IMR-90 (cell line): ENCODE data around the gene SETD2. TPM values are rescaled to one million over a fixed set of nuclear protein-coding genes. Genes with fewer than 3 reads are reported as not detected.

Source experiments
- ATAC-seq: fragments of 200-7000 bp; cut with Tn5 transposase; 2 replicates; pipeline ENCODE4 v1.9.1; 2020; ENCODE audit warnings: low read depth, mild to moderate bottlenecking, moderate library complexity
- BruUV-seq: library from RNA; stranded (reverse); fragments of 400-500 nt; replicated peaks from 2 replicates; lab custom pipeline; 2021; lab: Mats Ljungman, UMichigan
- CTCF ChIA-PET: fragments of 300-600 bp; formaldehyde crosslinking; extraction: SDS; loops from one replicate; lab custom pipeline; 2021; ENCODE audit warnings: antibody characterized with exemption; lab: Yijun Ruan, JAX
- POLR2A ChIA-PET: fragments of 300-600 bp; sonication (Branson Sonifier 250); formaldehyde crosslinking; loops from one replicate; lab custom pipeline; 2022; ENCODE audit warnings: antibody characterized with exemption; ENCODE audit not compliant: unreplicated experiment; lab: Charles Lee
- DNase-seq: peaks from one replicate; pipeline ENCODE4 v3.0.0; 2013
- H2AFZ ChIP-seq: replicated peaks from 2 replicates; pipeline ENCODE3; 2013; ENCODE audit warnings: low read length, mild to moderate bottlenecking; ENCODE audit not compliant: poor library complexity
- H2AK5ac ChIP-seq: 2 replicates; pipeline ENCODE4 v1.6.1; 2013; ENCODE audit warnings: low read depth, low read length, inconsistent platforms
- H2AK9ac ChIP-seq: replicated peaks from 2 replicates; pipeline ENCODE3; 2013; ENCODE audit warnings: mild to moderate bottlenecking, low read depth, low read length, moderate library complexity; ENCODE audit not compliant: poor library complexity
- H2BK120ac ChIP-seq: 2 replicates; pipeline ENCODE4 v1.6.1; 2013; ENCODE audit warnings: low read depth, low read length, inconsistent platforms
- H2BK15ac ChIP-seq: 3 replicates; pipeline ENCODE4 v1.6.1; 2013; ENCODE audit warnings: low read depth, low read length, inconsistent platforms
- H2BK20ac ChIP-seq: 2 replicates; pipeline ENCODE4 v1.6.1; 2013; ENCODE audit warnings: low read depth, mild to moderate bottlenecking, inconsistent platforms, low read length, moderate library complexity
- H2BK5ac ChIP-seq: 2 replicates; pipeline ENCODE4 v1.6.1; 2013; ENCODE audit warnings: mild to moderate bottlenecking, low read depth, low read length, inconsistent platforms; ENCODE audit not compliant: poor library complexity, severe bottlenecking
- H3K14ac ChIP-seq: replicated peaks from 2 replicates; pipeline ENCODE4 v1.6.1; 2013; ENCODE audit warnings: low read depth, low read length, inconsistent platforms
- H3K18ac ChIP-seq: 2 replicates; pipeline ENCODE4 v1.6.1; 2013; ENCODE audit warnings: low read depth, low read length, control low read depth
- H3K23ac ChIP-seq: 2 replicates; pipeline ENCODE4 v1.6.1; 2013; ENCODE audit warnings: low read depth, low read length, inconsistent platforms
- H3K27ac ChIP-seq: 2 replicates; pipeline ENCODE4 v1.5.1; 2013; ENCODE audit warnings: mild to moderate bottlenecking, control low read depth, low read length; ENCODE audit not compliant: insufficient read depth
- H3K27me3 ChIP-seq: 2 replicates; pipeline ENCODE4 v1.6.1; 2013; ENCODE audit warnings: low read length; ENCODE audit not compliant: control insufficient read depth, insufficient read depth
- H3K36me3 ChIP-seq: 2 replicates; pipeline ENCODE4 v1.6.1; 2013; ENCODE audit warnings: low read length, mixed read lengths; ENCODE audit not compliant: control insufficient read depth, insufficient read depth
- H3K4ac ChIP-seq: 2 replicates; pipeline ENCODE4 v1.6.1; 2013; ENCODE audit warnings: low read depth, low read length, inconsistent platforms
- H3K4me1 ChIP-seq: 2 replicates; pipeline ENCODE4 v1.6.1; 2013; ENCODE audit warnings: low read length, mixed read lengths; ENCODE audit not compliant: control insufficient read depth, insufficient read depth
- H3K4me2 ChIP-seq: 2 replicates; pipeline ENCODE4 v1.6.1; 2013; ENCODE audit warnings: low read depth, mild to moderate bottlenecking, control low read depth, low read length, moderate library complexity
- H3K4me3 ChIP-seq: 2 replicates; pipeline ENCODE4 v1.5.1; 2013; ENCODE audit warnings: low read depth, mild to moderate bottlenecking, control low read depth, low read length, moderate library complexity; ENCODE audit not compliant: insufficient read depth
- H3K56ac ChIP-seq: 2 replicates; pipeline ENCODE4 v1.6.1; 2013; ENCODE audit warnings: low read length, inconsistent platforms; ENCODE audit not compliant: insufficient read depth; ENCODE audit errors: extremely low read depth
- H3K79me1 ChIP-seq, 2 experiments: 2 replicates each; pipeline ENCODE4 v1.6.1; 2013; ENCODE audit warnings: low read length in 2 of 2, inconsistent platforms in 1 of 2, low read depth in 1 of 2
- H3K9ac ChIP-seq: 2 replicates; pipeline ENCODE4 v1.6.1; 2013; ENCODE audit warnings: low read depth, low read length, control low read depth
- H3K9me1 ChIP-seq: 2 replicates; pipeline ENCODE4 v1.6.1; 2013; ENCODE audit warnings: low read length, inconsistent platforms; ENCODE audit not compliant: insufficient read depth
- H3K9me3 ChIP-seq: 2 replicates; pipeline ENCODE4 v1.6.1; 2013; ENCODE audit warnings: low read length; ENCODE audit not compliant: control insufficient read depth, insufficient read depth
- H4K20me1 ChIP-seq: 2 replicates; pipeline ENCODE4 v1.6.1; 2013; ENCODE audit warnings: low read length, inconsistent platforms; ENCODE audit not compliant: insufficient read depth
- H4K5ac ChIP-seq: 2 replicates; pipeline ENCODE4 v1.6.1; 2013; ENCODE audit warnings: mild to moderate bottlenecking, low read depth, low read length, control low read depth
- H4K8ac ChIP-seq, 2 experiments: 2 replicates each; pipeline ENCODE4 v1.6.1; 2013; ENCODE audit warnings: low read depth in 2 of 2, low read length in 2 of 2, control low read depth in 1 of 2, inconsistent platforms in 1 of 2
- H4K91ac ChIP-seq: 2 replicates; pipeline ENCODE4 v1.6.1; 2013; ENCODE audit warnings: low read depth, low read length, inconsistent platforms; ENCODE audit not compliant: insufficient read depth
- BHLHE40 ChIP-seq: fragments of 150-350 bp; IDR thresholded peaks from 2 replicates; pipeline ENCODE4 v1.6.1; 2016; ENCODE audit warnings: mild to moderate bottlenecking, low read depth, low read length
- FOS ChIP-seq: fragments of 150-350 bp; IDR thresholded peaks from 2 replicates; pipeline ENCODE4 v1.6.1; 2016; ENCODE audit warnings: low read depth, low read length
- MAZ ChIP-seq: IDR thresholded peaks from 2 replicates; pipeline ENCODE4 v1.6.1; 2012; ENCODE audit warnings: low read depth, mild to moderate bottlenecking, low read length, improper control_type of control experiment, moderate library complexity, borderline replicate concordance
- NFE2L2 ChIP-seq: fragments of 150-350 bp; IDR thresholded peaks from 2 replicates; pipeline ENCODE4 v1.6.1; 2016; ENCODE audit warnings: low read depth, mild to moderate bottlenecking, low read length
- RCOR1 ChIP-seq: IDR thresholded peaks from 2 replicates; pipeline ENCODE4 v1.6.1; 2012; ENCODE audit warnings: mild to moderate bottlenecking, low read length, improper control_type of control experiment; ENCODE audit not compliant: insufficient replicate concordance
- WGBS, 2 experiments: methylation state at CpG; one replicate each; pipeline versions ENCODE4 v1.1.5 to v1.1.7; 2013; ENCODE audit warnings: missing lambda C conversion rate in 2 of 2; ENCODE audit not compliant: insufficient read length in 1 of 2; ENCODE audit errors: extremely low coverage in 2 of 2; 5-methylcytosine and 5-hydroxymethylcytosine counted together
- dilution Hi-C: fragments of 300-500 bp; cut with HindIII; formaldehyde crosslinking; loops from one replicate; pipeline ENCODE4 v1.14.3; 2018; ENCODE audit warnings: low sequenced_read_pairs; ENCODE audit not compliant: unreplicated experiment
- in situ Hi-C: fragments of 300-500 bp; cut with MboI; formaldehyde crosslinking; loops from 3 replicates; pipeline ENCODE4 v1.14.3; 2019; ENCODE audit warnings: low sequenced_read_pairs, inconsistent platforms, mixed read lengths
- intact Hi-C: fragments of 100-400 bp; cut with micrococcal nuclease; formaldehyde crosslinking; loops from 2 replicates; pipeline ENCODE4 v1.10.0; 2022
- polyA plus RNA-seq, 3 experiments: library from polyadenylated mRNA; depleted of rRNA; stranded (reverse); fragments of >200 nt; gene quantifications; 2 replicates each; pipeline ENCODE4 v1.2.3, GENCODE V29; 2012; ENCODE audit warnings: low replicate concordance in 1 of 3
- total RNA-seq: library from RNA; depleted of rRNA; stranded (reverse); fragments of >200 nt; gene quantifications from 2 replicates; pipeline ENCODE4 v1.2.3, GENCODE V29; 2012
- TF ChIP-seq, protein P1 (sequence below): fragments of 150-350 bp; IDR thresholded peaks from 2 replicates; pipeline ENCODE4 v1.6.1; 2016; ENCODE audit warnings: low read depth, mild to moderate bottlenecking, low read length, moderate library complexity, borderline replicate concordance

SETD2 gene
- total and polyA plus RNA-seq, 2 of the 4 experiments (the other 2 are of a cell fraction): 18.3 to 20.1 TPM

DNA sequence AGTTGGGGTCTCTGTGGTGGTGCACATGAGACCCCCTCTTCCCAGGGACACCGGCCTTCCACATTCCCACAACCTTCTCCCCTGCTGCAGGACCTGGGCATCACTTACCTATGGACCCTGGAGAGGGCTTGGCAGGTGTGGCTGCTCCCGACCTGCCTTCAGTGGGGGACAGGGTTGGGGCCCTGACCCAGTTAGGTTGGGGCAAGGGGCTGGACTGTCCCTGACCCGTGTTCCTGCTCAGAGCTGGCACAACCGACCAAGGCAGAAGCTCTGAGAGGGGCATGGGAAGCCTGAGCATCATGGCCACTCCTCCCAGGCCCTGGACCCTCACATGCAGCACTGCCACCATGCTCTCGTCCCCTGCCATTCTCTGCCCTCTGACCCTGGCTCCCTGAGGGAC, 178.3 kb downstream of the SETD2 start:
- Histone ChIP-seq H3K79me1 (0 out of 4 replicates have a peak, but pooled peaks cover 0 to 3% of the 10 kb centered on the region in 2 experiments), H4K8ac (no peak overlapping the region), H3K4me1 (no peaks in the 10 kb centered on the region), H4K91ac (no peak overlapping the region), H3K9me3 (no peaks in the 10 kb centered on the region), H4K20me1 (no peaks in the 10 kb centered on the region), H3K14ac (no peak overlapping the region), H4K5ac (no peak overlapping the region), H3K27ac (no peak overlapping the region), H2AK9ac (no peak overlapping the region), H3K4ac (no peak overlapping the region), H2BK15ac (no peak overlapping the region), H3K36me3 (no peaks in the 10 kb centered on the region; the same call in 1 of the 2 replicates), H2BK20ac (no peak overlapping the region), H3K56ac (no peak overlapping the region), H3K18ac (no peak overlapping the region), H3K27me3 (no peaks in the 10 kb centered on the region), H2AFZ (no peak overlapping the region), H3K4me2 (no peak overlapping the region), H3K9ac (no peak overlapping the region), H3K23ac (no peak overlapping the region), H2AK5ac (no peak overlapping the region), H2BK120ac (no peak overlapping the region), H3K4me3 (no peak overlapping the region), H2BK5ac (no peak overlapping the region), H3K9me1 (peaks cover 5% of the 10 kb centered on the region)
- intact Hi-C loops (no loop called here), dilution Hi-C loops (no loop called here), in situ Hi-C loops (no loop called here)
- ATAC-seq (no peak), DNase-seq (no peak)
- WGBS, 2 experiments: 50% methylated on average over 1 of the region's 5 CpGs; no CpG with 5 or more reads in 1 of the 2 experiments
- BruUV-seq: no TSS peak
- TF ChIP-seq RCOR1: no peak
- TF ChIP-seq, protein P1, sequence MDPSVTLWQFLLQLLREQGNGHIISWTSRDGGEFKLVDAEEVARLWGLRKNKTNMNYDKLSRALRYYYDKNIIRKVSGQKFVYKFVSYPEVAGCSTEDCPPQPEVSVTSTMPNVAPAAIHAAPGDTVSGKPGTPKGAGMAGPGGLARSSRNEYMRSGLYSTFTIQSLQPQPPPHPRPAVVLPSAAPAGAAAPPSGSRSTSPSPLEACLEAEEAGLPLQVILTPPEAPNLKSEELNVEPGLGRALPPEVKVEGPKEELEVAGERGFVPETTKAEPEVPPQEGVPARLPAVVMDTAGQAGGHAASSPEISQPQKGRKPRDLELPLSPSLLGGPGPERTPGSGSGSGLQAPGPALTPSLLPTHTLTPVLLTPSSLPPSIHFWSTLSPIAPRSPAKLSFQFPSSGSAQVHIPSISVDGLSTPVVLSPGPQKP: no peak
- TF ChIP-seq BHLHE40: no peak
- no peak for TF ChIP-seq NFE2L2
- TF ChIP-seq MAZ: no peak
- TF ChIP-seq FOS: no peak
- ChIA-PET CTCF (no interaction called here), POLR2A (no interaction called here)
